HEK293 (cell line): ENCODE results near the gene IGSF23.

ENCODE experiments used
- BCL11A ChIP-seq: fragments of 450-650 bp; formaldehyde crosslinking; IDR thresholded peaks from 2 replicates; pipeline ENCODE4 v1.5.1; 2016; ENCODE audit warnings: low read depth, missing biosample characterization, missing genetic modification characterization
- OSR2 ChIP-seq: fragments of 450-650 bp; formaldehyde crosslinking; IDR thresholded peaks from 2 replicates; pipeline ENCODE4 v1.5.1; 2016; ENCODE audit warnings: missing biosample characterization, missing genetic modification characterization
- YY2 ChIP-seq: fragments of 450-650 bp; formaldehyde crosslinking; IDR thresholded peaks from 2 replicates; pipeline ENCODE4 v1.5.1; 2016; ENCODE audit warnings: missing biosample characterization, missing genetic modification characterization
- ZNF701 ChIP-seq: fragments of 450-650 bp; formaldehyde crosslinking; IDR thresholded peaks from 2 replicates; pipeline ENCODE4 v1.5.1; 2016; ENCODE audit warnings: missing biosample characterization, missing genetic modification characterization
- ZNF776 ChIP-seq: fragments of 450-650 bp; formaldehyde crosslinking; IDR thresholded peaks from 2 replicates; pipeline ENCODE4 v1.5.0; 2017; ENCODE audit warnings: missing biosample characterization, missing genetic modification characterization, borderline replicate concordance
- ZNF785 ChIP-seq: fragments of 450-650 bp; formaldehyde crosslinking; IDR thresholded peaks from 2 replicates; pipeline ENCODE4 v1.5.1; 2016; ENCODE audit warnings: missing biosample characterization, missing genetic modification characterization
- TF ChIP-seq, protein P1 (sequence below): fragments of 450-650 bp; formaldehyde crosslinking; IDR thresholded peaks from 2 replicates; pipeline ENCODE4 v1.5.1; 2016; ENCODE audit warnings: missing biosample characterization, missing genetic modification characterization
- TF ChIP-seq, protein P2 (sequence below): IDR thresholded peaks from 2 replicates; pipeline ENCODE4 v1.6.1; 2011; ENCODE audit warnings: mild to moderate bottlenecking, low read depth, low read length, borderline replicate concordance
- TF ChIP-seq, protein P3 (sequence below): fragments of 450-650 bp; formaldehyde crosslinking; IDR thresholded peaks from 2 replicates; pipeline ENCODE4 v1.5.1; 2017; ENCODE audit warnings: missing biosample characterization, missing genetic modification characterization
- TF ChIP-seq, protein P4 (sequence below): fragments of 450-650 bp; formaldehyde crosslinking; IDR thresholded peaks from 2 replicates; pipeline ENCODE4 v1.5.1; 2016; ENCODE audit warnings: missing biosample characterization, missing genetic modification characterization

DNA sequence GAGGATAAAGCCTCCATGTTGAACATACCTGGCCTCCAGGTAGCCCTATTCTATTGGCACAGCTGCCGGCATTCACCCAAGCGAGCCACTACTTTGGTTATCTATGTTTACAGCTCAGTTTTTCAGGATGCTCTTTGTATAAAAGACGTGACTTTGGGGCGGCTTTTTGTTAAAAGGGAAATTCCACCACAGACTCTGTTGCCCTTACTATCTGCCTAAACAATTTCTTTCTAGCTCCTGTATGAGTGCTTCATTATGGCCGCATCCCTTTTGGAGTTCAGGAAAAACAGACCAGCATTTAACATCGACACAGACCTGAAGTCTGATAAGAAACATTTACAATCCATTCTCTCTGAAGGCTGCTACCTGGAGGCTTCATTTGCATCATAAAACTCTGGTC, 9.1 kb upstream of the IGSF23 start:
- TF ChIP-seq, protein P1, sequence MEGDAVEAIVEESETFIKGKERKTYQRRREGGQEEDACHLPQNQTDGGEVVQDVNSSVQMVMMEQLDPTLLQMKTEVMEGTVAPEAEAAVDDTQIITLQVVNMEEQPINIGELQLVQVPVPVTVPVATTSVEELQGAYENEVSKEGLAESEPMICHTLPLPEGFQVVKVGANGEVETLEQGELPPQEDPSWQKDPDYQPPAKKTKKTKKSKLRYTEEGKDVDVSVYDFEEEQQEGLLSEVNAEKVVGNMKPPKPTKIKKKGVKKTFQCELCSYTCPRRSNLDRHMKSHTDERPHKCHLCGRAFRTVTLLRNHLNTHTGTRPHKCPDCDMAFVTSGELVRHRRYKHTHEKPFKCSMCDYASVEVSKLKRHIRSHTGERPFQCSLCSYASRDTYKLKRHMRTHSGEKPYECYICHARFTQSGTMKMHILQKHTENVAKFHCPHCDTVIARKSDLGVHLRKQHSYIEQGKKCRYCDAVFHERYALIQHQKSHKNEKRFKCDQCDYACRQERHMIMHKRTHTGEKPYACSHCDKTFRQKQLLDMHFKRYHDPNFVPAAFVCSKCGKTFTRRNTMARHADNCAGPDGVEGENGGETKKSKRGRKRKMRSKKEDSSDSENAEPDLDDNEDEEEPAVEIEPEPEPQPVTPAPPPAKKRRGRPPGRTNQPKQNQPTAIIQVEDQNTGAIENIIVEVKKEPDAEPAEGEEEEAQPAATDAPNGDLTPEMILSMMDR (tag by site-specific recombination), result no peak
- TF ChIP-seq ZNF701 (tag by site-specific recombination) (no peak), ZNF776 (tag by site-specific recombination) (no peak), ZNF785 (no peak), BCL11A (tag by site-specific recombination) (no peak), OSR2 (no peak), YY2 (tag by site-specific recombination) (no peak)
- TF ChIP-seq, protein P2, sequence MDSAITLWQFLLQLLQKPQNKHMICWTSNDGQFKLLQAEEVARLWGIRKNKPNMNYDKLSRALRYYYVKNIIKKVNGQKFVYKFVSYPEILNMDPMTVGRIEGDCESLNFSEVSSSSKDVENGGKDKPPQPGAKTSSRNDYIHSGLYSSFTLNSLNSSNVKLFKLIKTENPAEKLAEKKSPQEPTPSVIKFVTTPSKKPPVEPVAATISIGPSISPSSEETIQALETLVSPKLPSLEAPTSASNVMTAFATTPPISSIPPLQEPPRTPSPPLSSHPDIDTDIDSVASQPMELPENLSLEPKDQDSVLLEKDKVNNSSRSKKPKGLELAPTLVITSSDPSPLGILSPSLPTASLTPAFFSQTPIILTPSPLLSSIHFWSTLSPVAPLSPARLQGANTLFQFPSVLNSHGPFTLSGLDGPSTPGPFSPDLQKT, result no peak
- TF ChIP-seq, protein P3, sequence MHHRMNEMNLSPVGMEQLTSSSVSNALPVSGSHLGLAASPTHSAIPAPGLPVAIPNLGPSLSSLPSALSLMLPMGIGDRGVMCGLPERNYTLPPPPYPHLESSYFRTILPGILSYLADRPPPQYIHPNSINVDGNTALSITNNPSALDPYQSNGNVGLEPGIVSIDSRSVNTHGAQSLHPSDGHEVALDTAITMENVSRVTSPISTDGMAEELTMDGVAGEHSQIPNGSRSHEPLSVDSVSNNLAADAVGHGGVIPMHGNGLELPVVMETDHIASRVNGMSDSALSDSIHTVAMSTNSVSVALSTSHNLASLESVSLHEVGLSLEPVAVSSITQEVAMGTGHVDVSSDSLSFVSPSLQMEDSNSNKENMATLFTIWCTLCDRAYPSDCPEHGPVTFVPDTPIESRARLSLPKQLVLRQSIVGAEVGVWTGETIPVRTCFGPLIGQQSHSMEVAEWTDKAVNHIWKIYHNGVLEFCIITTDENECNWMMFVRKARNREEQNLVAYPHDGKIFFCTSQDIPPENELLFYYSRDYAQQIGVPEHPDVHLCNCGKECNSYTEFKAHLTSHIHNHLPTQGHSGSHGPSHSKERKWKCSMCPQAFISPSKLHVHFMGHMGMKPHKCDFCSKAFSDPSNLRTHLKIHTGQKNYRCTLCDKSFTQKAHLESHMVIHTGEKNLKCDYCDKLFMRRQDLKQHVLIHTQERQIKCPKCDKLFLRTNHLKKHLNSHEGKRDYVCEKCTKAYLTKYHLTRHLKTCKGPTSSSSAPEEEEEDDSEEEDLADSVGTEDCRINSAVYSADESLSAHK (tag by site-specific recombination), result no peak
- TF ChIP-seq, protein P4, sequence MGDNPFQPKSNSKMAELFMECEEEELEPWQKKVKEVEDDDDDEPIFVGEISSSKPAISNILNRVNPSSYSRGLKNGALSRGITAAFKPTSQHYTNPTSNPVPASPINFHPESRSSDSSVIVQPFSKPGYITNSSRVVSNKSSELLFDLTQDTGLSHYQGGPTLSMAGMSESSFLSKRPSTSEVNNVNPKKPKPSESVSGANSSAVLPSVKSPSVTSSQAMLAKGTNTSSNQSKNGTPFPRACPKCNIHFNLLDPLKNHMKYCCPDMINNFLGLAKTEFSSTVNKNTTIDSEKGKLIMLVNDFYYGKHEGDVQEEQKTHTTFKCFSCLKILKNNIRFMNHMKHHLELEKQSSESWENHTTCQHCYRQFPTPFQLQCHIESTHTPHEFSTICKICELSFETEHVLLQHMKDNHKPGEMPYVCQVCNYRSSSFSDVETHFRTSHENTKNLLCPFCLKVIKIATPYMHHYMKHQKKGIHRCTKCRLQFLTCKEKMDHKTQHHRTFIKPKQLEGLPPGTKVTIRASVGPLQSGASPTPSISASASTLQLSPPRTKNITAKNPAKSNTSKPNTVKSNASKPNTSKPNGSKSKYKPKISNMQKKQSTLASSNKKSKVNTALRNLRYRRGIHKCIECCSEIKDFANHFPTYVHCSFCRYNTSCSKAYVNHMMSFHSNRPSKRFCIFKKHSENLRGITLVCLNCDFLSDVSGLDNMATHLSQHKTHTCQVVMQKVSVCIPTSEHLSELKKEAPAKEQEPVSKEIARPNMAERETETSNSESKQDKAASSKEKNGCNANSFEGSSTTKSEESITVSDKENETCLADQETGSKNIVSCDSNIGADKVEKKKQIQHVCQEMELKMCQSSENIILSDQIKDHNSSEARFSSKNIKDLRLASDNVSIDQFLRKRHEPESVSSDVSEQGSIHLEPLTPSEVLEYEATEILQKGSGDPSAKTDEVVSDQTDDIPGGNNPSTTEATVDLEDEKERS, result no peak
